GM12878 (cell line): ENCODE measurements around the gene DNASE1L3.

Experiments
- ESRRA ChIP-seq: IDR thresholded peaks from 2 replicates; pipeline ENCODE4 v1.6.1; 2012; ENCODE audit warnings: mild to moderate bottlenecking, low read length, improper control_type of control experiment
- EZH2 ChIP-seq: IDR thresholded peaks from 2 replicates; pipeline ENCODE4 v1.6.1; 2012; ENCODE audit warnings: low read depth, mild to moderate bottlenecking, control low read depth, inconsistent platforms, low read length, borderline replicate concordance; ENCODE audit not compliant: control insufficient read depth
- FOS ChIP-seq: IDR thresholded peaks from 3 replicates; pipeline ENCODE4 v1.6.1; 2011; ENCODE audit warnings: borderline replicate concordance; ENCODE audit not compliant: insufficient read length; ENCODE audit errors: extremely low read depth
- MYC ChIP-seq: IDR thresholded peaks from 2 replicates; pipeline ENCODE4 v1.6.1; 2011; ENCODE audit warnings: mild to moderate bottlenecking, low read length, moderate library complexity, inconsistent platforms; ENCODE audit not compliant: insufficient read depth, insufficient replicate concordance, insufficient read length, severe bottlenecking
- POLR2A ChIP-seq: IDR thresholded peaks from 2 replicates; pipeline ENCODE4 v1.6.1; 2011; ENCODE audit warnings: low read depth, mild to moderate bottlenecking, low read length
- POLR2AphosphoS5 ChIP-seq: IDR thresholded peaks from 2 replicates; pipeline ENCODE4 v1.6.1; 2011; ENCODE audit warnings: mild to moderate bottlenecking, low read length, inconsistent platforms
- SREBF2 ChIP-seq: IDR thresholded peaks from 2 replicates; pipeline ENCODE4 v1.6.1; 2012; ENCODE audit warnings: mild to moderate bottlenecking, low read length
- TARDBP ChIP-seq: IDR thresholded peaks from 2 replicates; pipeline ENCODE4 v1.6.1; 2016; ENCODE audit warnings: borderline replicate concordance
- TCF7 ChIP-seq: IDR thresholded peaks from 2 replicates; pipeline ENCODE4 v1.6.1; 2014; ENCODE audit warnings: antibody characterized with exemption, borderline replicate concordance
- ZNF217 ChIP-seq: fragments of 450-650 bp; IDR thresholded peaks from 2 replicates; pipeline ENCODE4 v1.6.1; 2017; ENCODE audit warnings: antibody characterized with exemption, mild to moderate bottlenecking
- TF ChIP-seq, protein P1 (sequence below), 3 experiments: IDR thresholded peaks in 2 of 3; conservative IDR thresholded peaks in 1 of 3; 2 replicates each; pipeline ENCODE4 v1.5.1; 2011; ENCODE audit warnings: low read depth in 3 of 3, low read length in 3 of 3, mild to moderate bottlenecking in 3 of 3, control low read depth in 2 of 3, moderate library complexity in 2 of 3, inconsistent platforms in 1 of 3, mixed read lengths in 1 of 3; ENCODE audit not compliant: control insufficient read depth in 2 of 3, insufficient read depth in 1 of 3; ENCODE audit errors: extremely low read depth in 1 of 3

GRCh38 chr3:58184982-58185360 lies 25.8 kb downstream of the DNASE1L3 start:
- no peak for TF ChIP-seq TARDBP
- no peak for TF ChIP-seq ZNF217
- TF ChIP-seq MYC: no peak
- TF ChIP-seq SREBF2: no peak
- TF ChIP-seq FOS: no peak
- TF ChIP-seq POLR2A: no peak
- no peak for TF ChIP-seq ESRRA
- TF ChIP-seq TCF7: no peak
- TF ChIP-seq, protein P1, sequence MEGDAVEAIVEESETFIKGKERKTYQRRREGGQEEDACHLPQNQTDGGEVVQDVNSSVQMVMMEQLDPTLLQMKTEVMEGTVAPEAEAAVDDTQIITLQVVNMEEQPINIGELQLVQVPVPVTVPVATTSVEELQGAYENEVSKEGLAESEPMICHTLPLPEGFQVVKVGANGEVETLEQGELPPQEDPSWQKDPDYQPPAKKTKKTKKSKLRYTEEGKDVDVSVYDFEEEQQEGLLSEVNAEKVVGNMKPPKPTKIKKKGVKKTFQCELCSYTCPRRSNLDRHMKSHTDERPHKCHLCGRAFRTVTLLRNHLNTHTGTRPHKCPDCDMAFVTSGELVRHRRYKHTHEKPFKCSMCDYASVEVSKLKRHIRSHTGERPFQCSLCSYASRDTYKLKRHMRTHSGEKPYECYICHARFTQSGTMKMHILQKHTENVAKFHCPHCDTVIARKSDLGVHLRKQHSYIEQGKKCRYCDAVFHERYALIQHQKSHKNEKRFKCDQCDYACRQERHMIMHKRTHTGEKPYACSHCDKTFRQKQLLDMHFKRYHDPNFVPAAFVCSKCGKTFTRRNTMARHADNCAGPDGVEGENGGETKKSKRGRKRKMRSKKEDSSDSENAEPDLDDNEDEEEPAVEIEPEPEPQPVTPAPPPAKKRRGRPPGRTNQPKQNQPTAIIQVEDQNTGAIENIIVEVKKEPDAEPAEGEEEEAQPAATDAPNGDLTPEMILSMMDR (IDR thresholded peaks at IDR 0.05 in 2 of 3, conservative IDR thresholded peaks at IDR 0.05 in 1 of 3; ENCODE audit: control insufficient read depth in 2 of 3, extremely low read depth in 1 of 3, insufficient read depth in 1 of 3, low read depth in 3 of 3, low read length in 3 of 3): no peak
- TF ChIP-seq EZH2: no peak
- no peak for TF ChIP-seq POLR2AphosphoS5
